Loucy (cell line): Measurements from ENCODE around the gene PIAS4.
"Not testable (repeated sequence)": the region's sequence is repeated elsewhere in the genome, so short reads cannot be mapped to it uniquely, and the experiment has no call there.

Source experiments
- H2AFZ ChIP-seq: fragments of 200-600 bp; sonication (generic); 2 replicates; pipeline ENCODE4 v1.6.0; 2016; ENCODE audit warnings: antibody characterized with exemption, mild to moderate bottlenecking, low read length, moderate library complexity
- H3F3A ChIP-seq: fragments of 200-600 bp; 2 replicates; pipeline ENCODE4 v1.6.0; 2016; ENCODE audit warnings: antibody characterized with exemption, low read depth, mild to moderate bottlenecking
- H3K27me3 ChIP-seq: fragments of 200-600 bp; sonication (generic); 2 replicates; pipeline ENCODE4 v1.6.1; 2014; ENCODE audit warnings: low read length, mild to moderate bottlenecking; ENCODE audit not compliant: insufficient read depth, poor library complexity, severe bottlenecking
- H3K36me3 ChIP-seq: fragments of 200-600 bp; sonication (generic); 2 replicates; pipeline ENCODE4 v1.6.1; 2016; ENCODE audit warnings: low read length; ENCODE audit not compliant: insufficient read depth
- H3K4me1 ChIP-seq: fragments of 200-600 bp; sonication (generic); 2 replicates; pipeline ENCODE4 v1.5.1; 2014; ENCODE audit warnings: low read length, mild to moderate bottlenecking; ENCODE audit not compliant: insufficient read depth, poor library complexity, severe bottlenecking
- H3K4me2 ChIP-seq: fragments of 200-600 bp; sonication (generic); 2 replicates; pipeline ENCODE4 v1.6.0; 2014; ENCODE audit warnings: antibody characterized with exemption, low read length, low read depth, mild to moderate bottlenecking; ENCODE audit not compliant: poor library complexity, severe bottlenecking
- H3K4me3 ChIP-seq: fragments of 200-600 bp; sonication (generic); 2 replicates; pipeline ENCODE4 v1.5.1; 2014; ENCODE audit warnings: low read length, mild to moderate bottlenecking, mixed read lengths; ENCODE audit not compliant: poor library complexity, severe bottlenecking
- H3K79me2 ChIP-seq: fragments of 200-600 bp; sonication (generic); 2 replicates; pipeline ENCODE4 v1.6.1; 2014; ENCODE audit warnings: low read length; ENCODE audit not compliant: insufficient read depth
- H3K9ac ChIP-seq: fragments of 200-600 bp; sonication (generic); 2 replicates; pipeline ENCODE4 v1.6.0; 2014; ENCODE audit warnings: mild to moderate bottlenecking, low read depth, low read length, moderate library complexity; ENCODE audit not compliant: poor library complexity, severe bottlenecking
- H3K9me2 ChIP-seq: fragments of 200-600 bp; sonication (generic); replicated peaks from 2 replicates; pipeline ENCODE4 v1.6.1; 2016; ENCODE audit warnings: low read depth, low read length, mixed read lengths
- H3K9me3 ChIP-seq: fragments of 200-600 bp; sonication (generic); 2 replicates; pipeline ENCODE4 v1.6.1; 2014; ENCODE audit warnings: mild to moderate bottlenecking, antibody characterized with exemption, low read length, low read depth; ENCODE audit not compliant: insufficient read depth
- H4K20me1 ChIP-seq: fragments of 200-600 bp; sonication (generic); 2 replicates; pipeline ENCODE4 v1.6.0; 2014; ENCODE audit warnings: antibody characterized with exemption, low read length, mild to moderate bottlenecking; ENCODE audit not compliant: insufficient read depth, poor library complexity, severe bottlenecking
- EZH2phosphoT487 ChIP-seq: fragments of 200-600 bp; IDR thresholded peaks from 2 replicates; pipeline ENCODE4 v1.6.1; 2018; ENCODE audit warnings: antibody characterized with exemption, mild to moderate bottlenecking, moderate library complexity, borderline replicate concordance
- TF ChIP-seq, protein P1 (sequence below): fragments of 200-600 bp; sonication (generic); conservative IDR thresholded peaks from 2 replicates; pipeline ENCODE4 v1.5.1; 2014; ENCODE audit warnings: mild to moderate bottlenecking, antibody characterized with exemption, low read length

PIAS4 gene

DNA sequence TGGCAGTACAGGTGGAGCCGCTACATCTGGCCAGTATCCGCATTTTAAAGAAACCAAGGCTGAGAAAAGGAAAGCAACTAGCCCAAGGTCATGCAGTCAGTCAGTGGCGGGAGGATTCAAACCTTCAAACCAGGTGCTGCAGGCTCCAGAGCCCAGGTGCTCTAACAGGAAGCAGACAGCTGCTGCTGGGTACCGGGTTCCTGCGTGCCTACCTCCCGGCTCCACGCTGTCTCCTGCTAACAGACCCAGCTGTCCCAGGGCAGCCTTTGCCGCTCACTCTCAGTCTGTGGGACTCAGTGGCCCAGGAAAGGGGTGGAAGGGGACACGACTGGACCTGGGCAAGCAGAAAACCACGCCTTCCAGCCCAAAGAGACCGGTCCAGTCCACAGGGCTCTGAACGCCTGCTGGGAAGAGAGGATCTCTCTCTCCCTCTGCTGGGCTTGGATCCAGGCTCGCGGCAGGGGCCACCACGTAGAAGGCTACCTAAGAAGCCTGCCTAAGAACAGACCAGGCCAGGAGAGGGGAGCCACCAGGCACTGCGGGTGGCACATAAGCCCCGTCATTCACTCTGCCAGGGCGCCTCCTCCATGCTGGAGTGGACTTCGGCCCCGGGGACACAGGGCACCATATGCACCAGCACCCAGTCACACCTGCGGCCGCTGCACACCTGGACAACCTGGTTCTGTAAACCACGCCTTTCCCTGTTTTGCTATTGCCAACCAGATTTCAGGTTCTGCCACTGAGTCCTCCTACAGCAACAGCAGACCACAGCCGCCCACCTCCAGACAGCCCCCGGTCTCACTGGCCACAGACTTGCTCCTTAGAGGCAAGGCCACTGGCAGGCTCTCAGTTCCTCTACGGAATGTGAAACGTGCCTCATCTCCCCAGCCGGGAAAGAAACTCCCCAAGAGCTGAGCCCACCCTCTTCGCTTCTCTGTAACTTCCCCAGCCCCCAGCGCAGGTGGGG, 41.2 kb upstream of the PIAS4 start:
- peaks cover 24% of the 10 kb centered on the region for H4K20me1 ChIP-seq
- H3K4me2 ChIP-seq = no peak overlapping the region
- H3K36me3 ChIP-seq = peaks cover 5% of the 10 kb centered on the region; the same call in 1 of the 2 replicates
- H3K4me1 ChIP-seq = peaks cover 19% of the 10 kb centered on the region
- H3F3A ChIP-seq = peaks cover 1% of the 10 kb centered on the region; the same call in 1 of the 2 replicates
- no peak overlapping the region for H3K4me3 ChIP-seq
- no peaks in the 10 kb centered on the region for H3K27me3 ChIP-seq
- H3K9me3 ChIP-seq = no peaks in the 10 kb centered on the region
- H3K9ac ChIP-seq = no peak overlapping the region
- peaks cover 29% of the 10 kb centered on the region for H3K79me2 ChIP-seq
- TF ChIP-seq, protein P1, sequence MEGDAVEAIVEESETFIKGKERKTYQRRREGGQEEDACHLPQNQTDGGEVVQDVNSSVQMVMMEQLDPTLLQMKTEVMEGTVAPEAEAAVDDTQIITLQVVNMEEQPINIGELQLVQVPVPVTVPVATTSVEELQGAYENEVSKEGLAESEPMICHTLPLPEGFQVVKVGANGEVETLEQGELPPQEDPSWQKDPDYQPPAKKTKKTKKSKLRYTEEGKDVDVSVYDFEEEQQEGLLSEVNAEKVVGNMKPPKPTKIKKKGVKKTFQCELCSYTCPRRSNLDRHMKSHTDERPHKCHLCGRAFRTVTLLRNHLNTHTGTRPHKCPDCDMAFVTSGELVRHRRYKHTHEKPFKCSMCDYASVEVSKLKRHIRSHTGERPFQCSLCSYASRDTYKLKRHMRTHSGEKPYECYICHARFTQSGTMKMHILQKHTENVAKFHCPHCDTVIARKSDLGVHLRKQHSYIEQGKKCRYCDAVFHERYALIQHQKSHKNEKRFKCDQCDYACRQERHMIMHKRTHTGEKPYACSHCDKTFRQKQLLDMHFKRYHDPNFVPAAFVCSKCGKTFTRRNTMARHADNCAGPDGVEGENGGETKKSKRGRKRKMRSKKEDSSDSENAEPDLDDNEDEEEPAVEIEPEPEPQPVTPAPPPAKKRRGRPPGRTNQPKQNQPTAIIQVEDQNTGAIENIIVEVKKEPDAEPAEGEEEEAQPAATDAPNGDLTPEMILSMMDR = no peak
- no peak for TF ChIP-seq EZH2phosphoT487
- H2AFZ ChIP-seq = no peak overlapping the region
- no peaks in the 10 kb centered on the region for H3K9me2 ChIP-seq

DNA sequence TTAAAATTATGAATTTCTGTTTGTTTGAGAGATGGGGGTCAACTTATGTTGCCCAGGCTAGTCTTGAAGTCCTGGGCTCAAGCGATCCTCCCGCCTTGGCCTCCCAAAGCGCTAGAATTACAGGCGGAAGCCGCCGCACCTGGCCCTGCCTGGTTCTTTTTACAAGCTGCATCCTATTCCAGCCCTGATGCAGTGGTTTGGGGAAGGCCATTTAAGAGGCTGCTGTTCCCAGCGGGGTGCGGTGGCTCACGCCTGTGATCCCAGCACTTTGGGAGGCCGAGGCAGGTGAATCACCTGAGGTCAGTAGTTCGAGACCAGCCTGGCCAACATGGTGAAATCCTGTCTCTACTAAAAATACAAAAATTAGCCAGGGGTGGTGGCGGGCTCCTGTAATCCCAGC, 39.6 kb upstream of the PIAS4 start:
- not testable (repeated sequence) for H3K27me3 ChIP-seq, H3K36me3 ChIP-seq, H3K4me3 ChIP-seq, H3K9me2 ChIP-seq, H3K4me2 ChIP-seq, H3F3A ChIP-seq, H2AFZ ChIP-seq, H3K9ac ChIP-seq, H3K9me3 ChIP-seq
- Histone ChIP-seq H4K20me1 (peaks cover 27% of the 10 kb centered on the region), H3K4me1 (peaks cover 20% of the 10 kb centered on the region), H3K79me2 (peaks cover 29% of the 10 kb centered on the region)

DNA sequence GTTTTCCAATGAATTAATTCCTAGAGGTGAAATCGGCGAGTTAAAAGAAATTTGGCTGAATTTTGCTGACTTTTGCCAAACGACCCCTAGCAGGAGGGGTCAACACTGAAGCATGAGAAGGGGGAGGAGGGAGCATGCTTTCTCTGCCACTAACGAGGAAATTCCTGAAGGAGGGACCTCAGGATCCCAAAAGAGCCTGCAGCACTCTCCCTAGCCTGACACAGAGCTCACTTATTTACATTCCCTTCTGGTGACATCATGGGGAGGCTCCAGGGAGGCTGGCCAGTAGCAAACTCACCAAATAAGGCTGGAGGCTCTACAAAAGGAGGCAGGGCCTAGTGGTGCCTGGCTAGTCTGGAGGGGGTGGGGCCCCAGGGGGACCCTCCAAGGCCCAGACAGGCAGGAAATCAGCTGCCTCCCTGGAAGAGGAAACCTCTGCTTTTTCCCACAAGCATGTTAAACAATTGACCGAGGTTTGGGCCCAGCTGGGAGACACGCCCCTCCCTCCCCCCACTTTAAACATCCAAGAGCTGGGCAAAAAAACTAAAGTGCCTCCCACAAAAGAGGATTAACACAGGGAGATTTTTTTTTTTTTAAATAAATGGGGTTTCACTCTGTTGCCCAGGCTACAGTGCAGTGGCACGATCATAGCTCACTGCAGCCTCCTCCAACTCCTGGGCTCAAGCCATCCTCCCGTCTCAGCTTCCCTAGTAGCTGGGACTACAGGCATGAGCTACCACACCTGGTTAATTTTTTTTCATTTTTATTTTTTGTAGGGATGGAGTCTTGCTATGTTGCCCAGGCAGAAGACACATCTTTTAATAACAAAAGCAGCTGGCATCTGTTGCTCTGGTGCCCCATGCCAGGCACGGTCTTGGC, 38.7 kb upstream of the PIAS4 start:
- Histone ChIP-seq H3K4me1 (peaks cover 20% of the 10 kb centered on the region), H3K36me3 (no peaks in the 10 kb centered on the region), H3K9me3 (no peaks in the 10 kb centered on the region), H3K4me3 (peak overlapping the region; percentile 95), H3K27me3 (no peaks in the 10 kb centered on the region), H3K9ac (peak overlapping the region; percentile 91), H3K9me2 (no peaks in the 10 kb centered on the region), H2AFZ (no peak overlapping the region), H3F3A (peaks cover 3% of the 10 kb centered on the region; the same call in 1 of the 2 replicates), H4K20me1 (peaks cover 27% of the 10 kb centered on the region), H3K4me2 (peak overlapping the region; percentile 89), H3K79me2 (peaks cover 29% of the 10 kb centered on the region)
- no peak for TF ChIP-seq EZH2phosphoT487
- TF ChIP-seq, protein P1 = no peak
